Choroid plexus epithelial cell (primary cell): ENCODE measurements around the gene KRTAP10-7.

ENCODE experiments used
- DNase-seq: peaks from one replicate; pipeline ENCODE4 v3.0.0-alpha.2; 2010; ENCODE audit warnings: low read depth
- H3K4me3 ChIP-seq: 2 replicates; pipeline ENCODE4 v1.5.1; 2011; ENCODE audit warnings: low read depth, mild to moderate bottlenecking, control low read depth, low read length, moderate library complexity
- TF ChIP-seq, protein P1 (sequence below): conservative IDR thresholded peaks from 2 replicates; pipeline ENCODE4 v1.5.1; 2011; ENCODE audit warnings: low read depth, mild to moderate bottlenecking, control low read depth, inconsistent platforms, low read length, moderate library complexity

Gene KRTAP10-7

DNA sequence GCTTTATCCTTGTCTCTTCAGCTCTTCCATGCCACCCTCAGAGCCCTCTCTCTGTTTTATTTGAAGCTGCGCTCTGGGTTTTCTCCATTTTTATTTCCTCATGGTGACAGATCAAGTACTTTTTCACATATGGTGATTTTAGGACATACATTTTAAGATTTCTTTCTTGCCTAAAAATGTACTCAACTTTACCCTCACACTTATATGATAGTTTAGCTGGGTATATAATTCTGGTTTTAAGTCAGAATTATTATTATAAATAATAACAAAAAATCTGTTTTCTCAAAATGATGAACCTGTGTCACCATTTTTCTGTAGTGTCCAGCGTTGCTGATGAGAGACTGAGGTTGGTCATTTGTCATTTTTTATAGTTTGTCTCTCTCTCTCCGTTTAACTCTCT lies 19.2 kb upstream of the KRTAP10-7 start:
- H3K4me3 ChIP-seq: no peak overlapping the region
- no peak for DNase-seq
- TF ChIP-seq, protein P1, sequence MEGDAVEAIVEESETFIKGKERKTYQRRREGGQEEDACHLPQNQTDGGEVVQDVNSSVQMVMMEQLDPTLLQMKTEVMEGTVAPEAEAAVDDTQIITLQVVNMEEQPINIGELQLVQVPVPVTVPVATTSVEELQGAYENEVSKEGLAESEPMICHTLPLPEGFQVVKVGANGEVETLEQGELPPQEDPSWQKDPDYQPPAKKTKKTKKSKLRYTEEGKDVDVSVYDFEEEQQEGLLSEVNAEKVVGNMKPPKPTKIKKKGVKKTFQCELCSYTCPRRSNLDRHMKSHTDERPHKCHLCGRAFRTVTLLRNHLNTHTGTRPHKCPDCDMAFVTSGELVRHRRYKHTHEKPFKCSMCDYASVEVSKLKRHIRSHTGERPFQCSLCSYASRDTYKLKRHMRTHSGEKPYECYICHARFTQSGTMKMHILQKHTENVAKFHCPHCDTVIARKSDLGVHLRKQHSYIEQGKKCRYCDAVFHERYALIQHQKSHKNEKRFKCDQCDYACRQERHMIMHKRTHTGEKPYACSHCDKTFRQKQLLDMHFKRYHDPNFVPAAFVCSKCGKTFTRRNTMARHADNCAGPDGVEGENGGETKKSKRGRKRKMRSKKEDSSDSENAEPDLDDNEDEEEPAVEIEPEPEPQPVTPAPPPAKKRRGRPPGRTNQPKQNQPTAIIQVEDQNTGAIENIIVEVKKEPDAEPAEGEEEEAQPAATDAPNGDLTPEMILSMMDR: no peak

GRCh38 chr21:44582055-44582454 lies 18.3 kb upstream of the KRTAP10-7 start:
- TF ChIP-seq, protein P1: no peak
- H3K4me3 ChIP-seq: no peak overlapping the region
- no peak for DNase-seq

- H3K4me3 ChIP-seq: no peak overlapping the region
- TF ChIP-seq, protein P1: no peak
- DNase-seq: peak; percentile 2
Measured at GRCh38 chr21:44583089-44583799, 17.2 kb upstream of the KRTAP10-7 start.

- no peak for DNase-seq
- TF ChIP-seq, protein P1: no peak
- H3K4me3 ChIP-seq: no peak overlapping the region
Measured at GRCh38 chr21:44583800-44584147, 16.6 kb upstream of the KRTAP10-7 start.

GRCh38 chr21:44585892-44586291 lies 14.5 kb upstream of the KRTAP10-7 start:
- TF ChIP-seq, protein P1: no peak
- DNase-seq: no peak
- H3K4me3 ChIP-seq: no peak overlapping the region

GRCh38 chr21:44589094-44589493 lies 11.3 kb upstream of the KRTAP10-7 start:
- TF ChIP-seq, protein P1: no peak
- H3K4me3 ChIP-seq: no peak overlapping the region
- DNase-seq: no peak
